AG04450 (cell line): ENCODE data around the gene TRAF1. TPM values are rescaled to one million over a fixed set of nuclear protein-coding genes. Genes with fewer than 3 reads are reported as not detected.

Source experiments
- CTCF ChIA-PET: fragments of 300-600, 350-600 bp; formaldehyde crosslinking; extraction: SDS; loops from one replicate; lab custom pipeline; 2022; ENCODE audit warnings: antibody characterized with exemption, inconsistent platforms; lab: Charles Lee
- POLR2A ChIA-PET: fragments of 350-600 bp; formaldehyde crosslinking; extraction: SDS; loops from one replicate; lab custom pipeline; 2021; ENCODE audit warnings: antibody characterized with exemption, inconsistent platforms; lab: Yijun Ruan, JAX
- DNase-seq: peaks from one replicate; pipeline ENCODE4 v3.0.0-alpha.2; 2011; ENCODE audit warnings: low read depth, low spot score
- H3K27ac ChIP-seq: one replicate; pipeline ENCODE4 v1.5.1; 2012; ENCODE audit warnings: low read depth, low read length, control low read depth
- H3K27me3 ChIP-seq: one replicate; pipeline ENCODE4 v1.6.0; 2012; ENCODE audit warnings: low read length; ENCODE audit not compliant: control insufficient read depth, insufficient read depth
- H3K4me3 ChIP-seq: 2 replicates; pipeline ENCODE4 v1.5.1; 2011; ENCODE audit warnings: mild to moderate bottlenecking, low read depth, low read length, control low read depth
- H3K9me3 ChIP-seq: 2 replicates; pipeline ENCODE4 v1.5.1; 2012; ENCODE audit warnings: low read length; ENCODE audit not compliant: control insufficient read depth, insufficient read depth
- CTCF ChIP-seq: IDR thresholded peaks from 2 replicates; pipeline ENCODE4 v1.5.1; 2011; ENCODE audit warnings: low read depth, low read length, control low read depth, inconsistent platforms
- polyA plus RNA-seq: library from polyadenylated mRNA; depleted of rRNA; stranded (reverse); fragments of >200 nt; gene quantifications from 2 replicates; pipeline ENCODE4 v1.2.3, GENCODE V29; 2011

TRAF1 gene
- polyA plus RNA-seq, 1 experiment = 3.7 TPM

DNA sequence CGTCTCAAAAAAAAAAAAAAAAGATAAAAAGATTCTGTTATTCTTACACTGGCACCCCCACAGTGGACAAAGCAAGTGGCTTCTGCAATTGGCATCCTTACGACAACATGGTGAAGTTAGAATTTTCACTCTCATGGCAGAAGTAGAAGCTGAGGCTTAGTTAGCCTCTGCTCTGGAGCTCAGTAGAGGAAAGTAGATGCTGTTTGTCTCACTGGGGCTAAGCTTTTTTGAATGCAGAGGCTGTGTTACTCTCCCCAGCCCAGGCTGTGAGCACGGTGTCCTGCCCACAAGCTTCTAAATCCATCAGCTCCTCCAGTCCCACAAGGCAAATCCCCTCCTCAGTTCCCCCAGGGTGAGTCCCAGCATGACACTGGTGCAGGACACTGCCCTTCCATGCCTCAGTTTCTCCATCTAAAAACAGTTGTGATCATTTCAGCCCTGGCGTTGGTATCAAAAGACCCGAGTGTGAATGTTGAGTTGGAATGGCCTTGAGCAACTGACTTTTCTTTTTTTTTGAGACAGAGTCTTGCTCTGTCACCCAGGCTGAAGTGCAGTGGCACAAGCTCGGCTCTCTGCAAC is 27.0 kb downstream of the TRAF1 start:
- CTCF ChIA-PET = no interaction called here
- DNase-seq = no peak
- Histone ChIP-seq H3K4me3 (no peak overlapping the region), H3K27ac (no peak overlapping the region), H3K27me3 (no peaks in the 10 kb centered on the region), H3K9me3 (no peaks in the 10 kb centered on the region)
- no peak for TF ChIP-seq CTCF
- POLR2A ChIA-PET = no interaction called here

DNA sequence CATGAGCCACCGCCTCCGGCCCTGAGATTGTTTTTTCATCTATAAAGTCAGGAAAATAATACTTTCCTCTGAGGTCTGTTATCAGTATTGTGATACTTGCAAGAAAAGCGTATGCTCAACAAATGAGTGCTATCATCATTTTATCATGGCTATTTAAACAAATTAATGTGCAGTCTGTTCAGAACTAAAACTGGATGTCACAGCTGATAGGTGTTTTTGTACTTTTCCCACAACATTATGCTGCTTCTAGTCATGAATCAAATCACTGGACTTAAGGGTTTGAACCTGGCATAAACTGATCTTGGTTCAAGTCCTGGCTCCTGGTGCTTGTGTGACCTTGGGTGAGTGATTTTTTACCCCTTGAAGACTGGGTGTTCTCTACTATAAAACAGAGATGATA is 28.2 kb downstream of the TRAF1 start:
- POLR2A ChIA-PET = no interaction called here
- no peak overlapping the region for H3K27ac ChIP-seq

GRCh38 chr9:120895951-120896350 is 30.6 kb downstream of the TRAF1 start:
- no peak for TF ChIP-seq CTCF
- POLR2A ChIA-PET = no interaction called here
- no peak for DNase-seq
- Histone ChIP-seq H3K9me3 (no peaks in the 10 kb centered on the region), H3K27me3 (peaks cover under 1% of the 10 kb centered on the region), H3K27ac (no peak overlapping the region), H3K4me3 (no peak overlapping the region)
- CTCF ChIA-PET = interaction anchor here (1.3 to 1.4 kb wide), 2 partner anchors 21 to 164 kb away, joined by 4 to 6 read pairs; no protein-coding TSS in a partner anchor

More for the DNA sequence above, 28.2 kb downstream of the TRAF1 start:
- Histone ChIP-seq H3K9me3 (no peaks in the 10 kb centered on the region), H3K4me3 (no peak overlapping the region), H3K27me3 (no peaks in the 10 kb centered on the region)
- TF ChIP-seq CTCF = no peak
- CTCF ChIA-PET = no interaction called here
- no peak for DNase-seq

GRCh38 chr9:120894321-120895148 is 32.1 kb downstream of the TRAF1 start:
- ChIA-PET POLR2A (no interaction called here), CTCF (interaction anchor here (1.4 kb wide), 1 partner anchor 165 kb away, joined by 6 read pairs; no protein-coding TSS in a partner anchor)
- DNase-seq = no peak
- H3K27me3 ChIP-seq = peaks cover 2% of the 10 kb centered on the region
- no peak overlapping the region for H3K4me3 ChIP-seq
- H3K9me3 ChIP-seq = no peaks in the 10 kb centered on the region
- H3K27ac ChIP-seq = peak overlapping the region; percentile 11
- no peak for TF ChIP-seq CTCF

DNA sequence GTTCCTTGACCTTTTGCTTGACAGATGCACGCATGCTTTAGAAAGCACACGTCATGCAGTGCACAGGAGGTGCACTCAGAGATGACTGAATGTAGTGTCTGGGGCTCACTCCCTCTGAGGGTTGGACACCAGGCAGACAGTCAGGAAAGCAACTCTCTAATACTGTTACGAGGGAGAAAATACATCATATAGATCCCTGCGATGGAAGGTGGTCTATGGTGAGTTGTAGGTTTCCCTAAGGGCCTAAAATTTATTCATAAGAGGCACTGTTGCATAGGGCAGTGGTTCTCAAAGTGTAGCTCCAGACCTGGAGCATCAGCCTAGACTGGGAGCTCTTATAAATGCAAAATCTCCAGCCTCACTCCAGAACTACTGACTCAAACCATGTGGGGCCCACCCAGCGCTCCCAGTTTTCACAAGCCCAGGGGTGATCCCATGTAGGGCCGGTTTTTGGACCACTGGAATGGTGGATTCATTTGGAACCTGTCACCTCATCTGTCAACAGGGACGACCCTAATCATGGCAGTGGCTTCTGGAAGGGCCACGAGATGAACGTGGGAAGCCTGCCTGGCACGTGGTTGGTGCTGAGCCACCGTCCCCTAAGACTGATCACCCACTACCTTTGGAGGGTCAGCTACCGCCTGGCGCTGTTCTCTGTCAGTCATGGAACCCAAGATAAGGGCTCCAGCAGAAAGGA is 32.8 kb downstream of the TRAF1 start:
- ChIA-PET CTCF (no interaction called here), POLR2A (no interaction called here)
- DNase-seq = no peak
- peak overlapping the region; percentile 42 for H3K27ac ChIP-seq
- no peak for TF ChIP-seq CTCF
- no peak overlapping the region for H3K4me3 ChIP-seq
- peaks cover 2% of the 10 kb centered on the region for H3K27me3 ChIP-seq
- H3K9me3 ChIP-seq = no peaks in the 10 kb centered on the region
